ENCODE data around the gene PTPRN2.

Gene PTPRN2

GRCh38 chr7:157684909-157685429 is 902.7 kb downstream of the PTPRN2 start:
- Mint-ChIP-seq H3K36me3 (ENCODE audit: low read depth) (peaks cover 8% of the 10 kb centered on the region), H3K27me3 (ENCODE audit: low read depth, poor library complexity) (peaks cover 90% of the 10 kb centered on the region), H3K9me3 (no peaks in the 10 kb centered on the region), H3K4me3 (no peak overlapping the region), H3K27ac (no peak overlapping the region), H3K4me1 (peaks cover 54% of the 10 kb centered on the region)
- TF ChIP-seq CTCF (IDR thresholded peaks at IDR 0.05): no peak
- DNase-seq: peak; percentile 39

GRCh38 chr7:157684157-157684908 is 903.3 kb downstream of the PTPRN2 start:
- Mint-ChIP-seq H3K4me3 (peak overlapping the region; percentile 79), H3K27me3 (ENCODE audit: low read depth, poor library complexity) (peaks cover 90% of the 10 kb centered on the region), H3K36me3 (ENCODE audit: low read depth) (peaks cover 8% of the 10 kb centered on the region), H3K27ac (no peak overlapping the region), H3K9me3 (no peaks in the 10 kb centered on the region), H3K4me1 (peaks cover 61% of the 10 kb centered on the region)
- DNase-seq: peak; percentile 66
- no peak for TF ChIP-seq CTCF (IDR thresholded peaks at IDR 0.05)

GRCh38 chr7:157683747-157684156 is 903.9 kb downstream of the PTPRN2 start:
- Mint-ChIP-seq H3K27me3 (ENCODE audit: low read depth, poor library complexity) (peaks cover 90% of the 10 kb centered on the region), H3K36me3 (ENCODE audit: low read depth) (peaks cover 8% of the 10 kb centered on the region), H3K4me1 (peaks cover 67% of the 10 kb centered on the region), H3K27ac (no peak overlapping the region), H3K9me3 (no peaks in the 10 kb centered on the region), H3K4me3 (peak overlapping the region; percentile 79)
- no peak for DNase-seq
- no peak for TF ChIP-seq CTCF (IDR thresholded peaks at IDR 0.05)

GRCh38 chr7:157682946-157683746 is 904.5 kb downstream of the PTPRN2 start:
- no peak for DNase-seq
- peak overlapping the region; percentile 79 for H3K4me3 Mint-ChIP-seq
- H3K9me3 Mint-ChIP-seq: no peaks in the 10 kb centered on the region
- peaks cover 8% of the 10 kb centered on the region for H3K36me3 Mint-ChIP-seq (ENCODE audit: low read depth)
- H3K4me1 Mint-ChIP-seq: peaks cover 69% of the 10 kb centered on the region
- no peak for TF ChIP-seq CTCF (IDR thresholded peaks at IDR 0.05)
- H3K27me3 Mint-ChIP-seq (ENCODE audit: low read depth, poor library complexity): peaks cover 90% of the 10 kb centered on the region
- H3K27ac Mint-ChIP-seq: no peak overlapping the region

- H3K4me3 Mint-ChIP-seq: peak overlapping the region; percentile 44
- DNase-seq: no peak
- H3K36me3 Mint-ChIP-seq (ENCODE audit: low read depth): peaks cover 8% of the 10 kb centered on the region
- H3K27ac Mint-ChIP-seq: no peak overlapping the region
- no peak for TF ChIP-seq CTCF (IDR thresholded peaks at IDR 0.05)
- H3K27me3 Mint-ChIP-seq (ENCODE audit: low read depth, poor library complexity): peaks cover 88% of the 10 kb centered on the region
- H3K4me1 Mint-ChIP-seq: peaks cover 65% of the 10 kb centered on the region
- H3K9me3 Mint-ChIP-seq: no peaks in the 10 kb centered on the region
Observed at GRCh38 chr7:157682064-157682945, 905.3 kb downstream of the PTPRN2 start.

Measured in nephron progenitor cell (in vitro differentiated cells).